ENCODE measurements around the gene LAMA3.

The LAMA3 gene

GRCh38 chr18:23689031-23689615 lies at the start of gene LAMA3:
LAMA3 (plus strand) TSS chr18:23689453; CDS start chr18:23689684, 231 bp downstream.
- no peak for TF ChIP-seq CTCF (IDR thresholded peaks at IDR 0.05; ENCODE audit: borderline replicate concordance, control extremely low read depth, extremely low read depth, insufficient read depth, missing control alignments)
- in situ Hi-C loops (cut with MboI; ENCODE audit: low sequenced_read_pairs, unreplicated experiment), result no loop called here
- DNase-seq (ENCODE audit: low spot score), result no peak

- TF ChIP-seq CTCF (IDR thresholded peaks at IDR 0.05; ENCODE audit: borderline replicate concordance, control extremely low read depth, extremely low read depth, insufficient read depth, missing control alignments), result no peak
- DNase-seq (ENCODE audit: low spot score), result no peak
- in situ Hi-C loops (cut with MboI; ENCODE audit: low sequenced_read_pairs, unreplicated experiment), result no loop called here
Observed at GRCh38 chr18:23640052-23640451, 49.2 kb upstream of the LAMA3 start.

- no peak for TF ChIP-seq CTCF (IDR thresholded peaks at IDR 0.05; ENCODE audit: borderline replicate concordance, control extremely low read depth, extremely low read depth, insufficient read depth, missing control alignments)
- in situ Hi-C loops (cut with MboI; ENCODE audit: low sequenced_read_pairs, unreplicated experiment), result no loop called here
- no peak for DNase-seq (ENCODE audit: low spot score)
Observed at GRCh38 chr18:23641143-23641720, 48.0 kb upstream of the LAMA3 start.

- DNase-seq (ENCODE audit: low spot score), result no peak
- in situ Hi-C loops (cut with MboI; ENCODE audit: low sequenced_read_pairs, unreplicated experiment), result no loop called here
- TF ChIP-seq CTCF (IDR thresholded peaks at IDR 0.05; ENCODE audit: borderline replicate concordance, control extremely low read depth, extremely low read depth, insufficient read depth, missing control alignments), result no peak
Observed at GRCh38 chr18:23641937-23642666, 47.2 kb upstream of the LAMA3 start.

GRCh38 chr18:23643815-23644490 lies 45.3 kb upstream of the LAMA3 start:
- no peak for DNase-seq (ENCODE audit: low spot score)
- in situ Hi-C loops (cut with MboI; ENCODE audit: low sequenced_read_pairs, unreplicated experiment), result no loop called here
- no peak for TF ChIP-seq CTCF (IDR thresholded peaks at IDR 0.05; ENCODE audit: borderline replicate concordance, control extremely low read depth, extremely low read depth, insufficient read depth, missing control alignments)

GRCh38 chr18:23645568-23646175 lies 43.6 kb upstream of the LAMA3 start:
- no peak for TF ChIP-seq CTCF (IDR thresholded peaks at IDR 0.05; ENCODE audit: borderline replicate concordance, control extremely low read depth, extremely low read depth, insufficient read depth, missing control alignments)
- in situ Hi-C loops (cut with MboI; ENCODE audit: low sequenced_read_pairs, unreplicated experiment), result no loop called here
- DNase-seq (ENCODE audit: low spot score), result no peak
